Measurements from ENCODE around the gene CDH11. TPM values are rescaled to one million over a fixed set of nuclear protein-coding genes. Genes with fewer than 3 reads are reported as not detected.

The CDH11 gene
- total RNA-seq, 1 experiment from 2014 or later = 297 TPM

DNA sequence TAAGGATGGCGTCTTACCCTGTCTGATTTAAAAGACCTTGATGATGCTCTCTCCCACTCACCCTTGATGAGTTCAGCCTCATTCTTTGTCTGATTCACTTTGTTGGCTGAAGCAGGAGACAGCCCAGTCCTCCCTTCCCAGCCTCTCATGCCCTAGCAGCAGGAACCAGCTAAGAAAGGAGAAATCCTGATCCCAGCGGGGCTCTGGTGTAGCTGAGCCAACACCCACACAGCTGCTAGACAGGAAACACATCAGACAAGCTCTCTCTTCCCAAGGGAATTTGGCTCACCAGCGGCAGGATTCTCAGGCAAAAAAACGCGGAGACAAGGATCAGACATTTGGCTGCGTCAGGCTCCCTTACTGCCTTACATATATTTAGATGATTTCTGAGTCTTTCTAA, 211.5 kb downstream of the CDH11 start:
- Histone ChIP-seq H3K27me3 (replicated peaks; ENCODE audit: insufficient read depth, low read depth, low read length, poor library complexity) (no peaks in the 10 kb centered on the region), H3K4me1 (ENCODE audit: insufficient read depth, low read length, poor library complexity, severe bottlenecking) (peaks cover 13% of the 10 kb centered on the region), H3K4me3 (ENCODE audit: low read depth, low read length, poor library complexity, severe bottlenecking) (peak overlapping the region; percentile 1), H3K36me3 (ENCODE audit: insufficient read depth, low read length, poor library complexity, severe bottlenecking) (no peaks in the 10 kb centered on the region), H3K9me3 (ENCODE audit: low read depth, low read length, poor library complexity, severe bottlenecking) (no peaks in the 10 kb centered on the region), H3K27ac (ENCODE audit: low read depth, low read length, poor library complexity, severe bottlenecking) (no peak overlapping the region)
- peak; percentile 88 for DNase-seq (ENCODE audit: low spot score)
- ChIA-PET CTCF (no interaction called here), POLR2A (ENCODE audit: low non-redundant PET) (no interaction called here)
- no TSS peak for BruUV-seq (replicated peaks)
- intact Hi-C loops (cut with micrococcal nuclease; ENCODE audit: unreplicated experiment) = no loop called here
- no peak for TF ChIP-seq EZH2 (IDR thresholded peaks at IDR 0.05; ENCODE audit: borderline replicate concordance, low read depth, low read length, poor library complexity, severe bottlenecking)
- TF ChIP-seq CTCF (conservative IDR thresholded peaks at IDR 0.05; ENCODE audit: low read depth, low read length) = no peak

- no peak for DNase-seq (ENCODE audit: low spot score)
- Histone ChIP-seq H3K4me1 (ENCODE audit: insufficient read depth, low read length, poor library complexity, severe bottlenecking) (peaks cover 13% of the 10 kb centered on the region), H3K9me3 (ENCODE audit: low read depth, low read length, poor library complexity, severe bottlenecking) (no peaks in the 10 kb centered on the region), H3K36me3 (ENCODE audit: insufficient read depth, low read length, poor library complexity, severe bottlenecking) (no peaks in the 10 kb centered on the region), H3K4me3 (ENCODE audit: low read depth, low read length, poor library complexity, severe bottlenecking) (no peak overlapping the region), H3K27me3 (replicated peaks; ENCODE audit: insufficient read depth, low read depth, low read length, poor library complexity) (no peaks in the 10 kb centered on the region), H3K27ac (ENCODE audit: low read depth, low read length, poor library complexity, severe bottlenecking) (no peak overlapping the region)
- BruUV-seq (replicated peaks) = no TSS peak
- intact Hi-C loops (cut with micrococcal nuclease; ENCODE audit: unreplicated experiment) = no loop called here
- ChIA-PET CTCF (no interaction called here), POLR2A (ENCODE audit: low non-redundant PET) (no interaction called here)
- TF ChIP-seq EZH2 (IDR thresholded peaks at IDR 0.05; ENCODE audit: borderline replicate concordance, low read depth, low read length, poor library complexity, severe bottlenecking) = no peak
- TF ChIP-seq CTCF (conservative IDR thresholded peaks at IDR 0.05; ENCODE audit: low read depth, low read length) = no peak
These were observed 214.0 kb downstream of the CDH11 start for GRCh38 chr16:64907844-64908243.

- H3K4me3 ChIP-seq (ENCODE audit: low read depth, low read length, poor library complexity, severe bottlenecking) = no peak overlapping the region
- no peak for DNase-seq (ENCODE audit: low spot score)
- no peaks in the 10 kb centered on the region for H3K9me3 ChIP-seq (ENCODE audit: low read depth, low read length, poor library complexity, severe bottlenecking)
- H3K4me1 ChIP-seq (ENCODE audit: insufficient read depth, low read length, poor library complexity, severe bottlenecking) = no peaks in the 10 kb centered on the region
- H3K36me3 ChIP-seq (ENCODE audit: insufficient read depth, low read length, poor library complexity, severe bottlenecking) = no peaks in the 10 kb centered on the region
- intact Hi-C loops (cut with micrococcal nuclease; ENCODE audit: unreplicated experiment) = no loop called here
- BruUV-seq (replicated peaks) = no TSS peak
- no peak overlapping the region for H3K27ac ChIP-seq (ENCODE audit: low read depth, low read length, poor library complexity, severe bottlenecking)
- no peaks in the 10 kb centered on the region for H3K27me3 ChIP-seq (replicated peaks; ENCODE audit: insufficient read depth, low read depth, low read length, poor library complexity)
- ChIA-PET POLR2A (ENCODE audit: low non-redundant PET) (no interaction called here), CTCF (no interaction called here)
- no peak for TF ChIP-seq EZH2 (IDR thresholded peaks at IDR 0.05; ENCODE audit: borderline replicate concordance, low read depth, low read length, poor library complexity, severe bottlenecking)
- TF ChIP-seq CTCF (conservative IDR thresholded peaks at IDR 0.05; ENCODE audit: low read depth, low read length) = no peak
These were observed 218.1 kb downstream of the CDH11 start for GRCh38 chr16:64903770-64904169.
